GM12878 (cell line): ENCODE measurements around the gene TRAF2. TPM values are rescaled to one million over a fixed set of nuclear protein-coding genes. Genes with fewer than 3 reads are reported as not detected.
A peak's percentile ranks its signal among the peaks of the same experiment; 100 is the strongest.

ENCODE experiments used
- ATAC-seq: fragments of 200-7000 bp; cut with Tn5 transposase; 3 replicates; pipeline ENCODE4 v1.9.1; 2020; ENCODE audit warnings: mild to moderate bottlenecking, moderate library complexity
- BruUV-seq: library from RNA; stranded (reverse); fragments of 400-500 nt; replicated peaks from 2 replicates; lab custom pipeline; 2021; lab: Mats Ljungman, UMichigan
- CTCF ChIA-PET: fragments of 300-600 bp; sonication (Branson Sonifier 250); formaldehyde crosslinking; extraction: SDS; loops from one replicate; lab custom pipeline; 2021; ENCODE audit warnings: inconsistent platforms; lab: Yijun Ruan, JAX
- POLR2A ChIA-PET: fragments of 350-600 bp; formaldehyde crosslinking; extraction: SDS; loops from one replicate; lab custom pipeline; 2021; ENCODE audit warnings: inconsistent platforms; lab: Charles Lee
- RAD21 ChIA-PET: fragments of 300-600 bp; sonication (Branson Sonifier 250); formaldehyde crosslinking; loops from one replicate; lab custom pipeline; 2023; ENCODE audit warnings: antibody characterized with exemption; ENCODE audit not compliant: unreplicated experiment; lab: Charles Lee
- SMC1A ChIA-PET: fragments of 300-600 bp; sonication (Branson Sonifier 250); formaldehyde crosslinking; loops from one replicate; lab custom pipeline; 2023; ENCODE audit not compliant: unreplicated experiment, uncharacterized antibody; lab: Charles Lee
- DNase-seq: peaks from one replicate; pipeline ENCODE4 v3.0.0-alpha.2; 2011; ENCODE audit warnings: low read depth, low spot score
- FAIRE-seq: peaks from 3 replicates; lab custom pipeline; 2011; peaks lifted over from hg19 to GRCh38; lab: Jason Lieb, UNC
- H2AFZ ChIP-seq: 2 replicates; pipeline ENCODE4 v1.6.0; 2011; ENCODE audit warnings: low read depth, low read length, control low read depth; ENCODE audit not compliant: control insufficient read depth
- H3K27ac ChIP-seq: 2 replicates; pipeline ENCODE4 v1.5.1; 2011; ENCODE audit warnings: control low read depth; ENCODE audit not compliant: control insufficient read depth, insufficient read depth
- H3K27me3 ChIP-seq, 2 experiments: replicated peaks in 1 of 2; 2 replicates each; pipeline versions ENCODE4 v1.6.0 to v1.6.1; 2011; ENCODE audit warnings: low read length in 1 of 2; ENCODE audit not compliant: control insufficient read depth in 2 of 2, insufficient read depth in 2 of 2
- H3K36me3 ChIP-seq, 2 experiments: 2 replicates each; pipeline ENCODE4 v1.5.1; 2011; ENCODE audit warnings: low read length in 1 of 2; ENCODE audit not compliant: control insufficient read depth in 2 of 2, insufficient read depth in 2 of 2
- H3K4me1 ChIP-seq: 2 replicates; pipeline ENCODE4 v1.6.1; 2011; ENCODE audit warnings: mild to moderate bottlenecking, low read length, moderate library complexity, mixed read lengths; ENCODE audit not compliant: control insufficient read depth, insufficient read depth
- H3K4me2 ChIP-seq: 2 replicates; pipeline ENCODE4 v1.6.0; 2011; ENCODE audit warnings: control low read depth; ENCODE audit not compliant: control insufficient read depth, insufficient read depth
- H3K4me3 ChIP-seq: fragments of 200-600 bp; sonication (generic); 2 replicates; pipeline ENCODE4 v1.5.1; 2016
- H3K79me2 ChIP-seq: 2 replicates; pipeline ENCODE4 v1.6.0; 2011; ENCODE audit warnings: low read length; ENCODE audit not compliant: control insufficient read depth, insufficient read depth
- H3K9ac ChIP-seq: 2 replicates; pipeline ENCODE4 v1.8.0; 2011; ENCODE audit warnings: low read length, control low read depth, mixed read lengths; ENCODE audit not compliant: control insufficient read depth, insufficient read depth
- H3K9me3 ChIP-seq: replicated peaks from 3 replicates; pipeline ENCODE4 v1.5.1; 2011; ENCODE audit warnings: mild to moderate bottlenecking, low read length; ENCODE audit not compliant: control insufficient read depth, insufficient read depth
- H4K20me1 ChIP-seq: 2 replicates; pipeline ENCODE4 v1.6.0; 2011; ENCODE audit not compliant: control insufficient read depth, insufficient read depth
- ATF7 ChIP-seq: fragments of 450-650 bp; IDR thresholded peaks from 2 replicates; pipeline ENCODE4 v1.6.1; 2016; ENCODE audit warnings: low read depth, mild to moderate bottlenecking
- EZH2 ChIP-seq: IDR thresholded peaks from 2 replicates; pipeline ENCODE4 v1.6.1; 2012; ENCODE audit warnings: low read depth, mild to moderate bottlenecking, control low read depth, inconsistent platforms, low read length, borderline replicate concordance; ENCODE audit not compliant: control insufficient read depth
- MLLT1 ChIP-seq: fragments of 450-650 bp; IDR thresholded peaks from 2 replicates; pipeline ENCODE4 v1.6.1; 2016; ENCODE audit warnings: mild to moderate bottlenecking
- NBN ChIP-seq: fragments of 450-650 bp; IDR thresholded peaks from 2 replicates; pipeline ENCODE4 v1.6.1; 2016
- ZNF207 ChIP-seq: fragments of 450-650 bp; IDR thresholded peaks from 2 replicates; pipeline ENCODE4 v1.6.1; 2014; ENCODE audit warnings: antibody characterized with exemption, mild to moderate bottlenecking, borderline replicate concordance
- ZNF384 ChIP-seq: IDR thresholded peaks from 2 replicates; pipeline ENCODE4 v1.6.1; 2012; ENCODE audit warnings: low read depth, mild to moderate bottlenecking, low read length, improper control_type of control experiment, borderline replicate concordance
- WGBS: methylation state at CpG from one replicate; pipeline ENCODE4 v1.1.6; 2016; ENCODE audit warnings: low lambda C conversion rate; ENCODE audit not compliant: insufficient replicate concordance, insufficient coverage; ENCODE audit errors: missing lambda C conversion rate; 5-methylcytosine and 5-hydroxymethylcytosine counted together
- in situ Hi-C: fragments of 300-500 bp; cut with MboI; formaldehyde crosslinking; loops from 9 replicates; pipeline ENCODE4 v1.14.3; 2018; ENCODE audit warnings: mixed read lengths
- intact Hi-C: fragments of 100-400 bp; cut with micrococcal nuclease; formaldehyde crosslinking; loops from one replicate; pipeline ENCODE4 v1.14.2; 2022; ENCODE audit not compliant: unreplicated experiment
- polyA plus RNA-seq, 11 experiments: library from polyadenylated mRNA; depleted of rRNA in 4 of 11; unstranded in 6 of 11; stranded (reverse) in 5 of 11; fragments of >200 nt; fragmentation: Nextera tagmentation in 4 of 11; fragmentation: Illumina TruSeq in 1 of 11; extraction: Ambion mirVana in 4 of 11; extraction: Trizol in 1 of 11; gene quantifications; 1 replicate in 1 of 11; 2 replicates in 10 of 11; pipeline versions ENCODE4 v1.2.1 to v1.2.3, GENCODE V29; 2011 to 2016; ENCODE audit warnings: inconsistent platforms in 2 of 11, missing spikeins in 2 of 11, low read depth in 1 of 11
- total RNA-seq, 4 experiments: library from RNA; depleted of rRNA in 3 of 4; stranded (reverse); fragments of >200 nt in 3 of 4; fragmentation: Illumina TruSeq in 1 of 4; extraction: Trizol in 1 of 4; gene quantifications; 2 replicates each; pipeline versions ENCODE4 v1.2.1 to v1.2.3, GENCODE V29; 2013 to 2021

TRAF2 gene
- total and polyA plus RNA-seq, 10 of the 15 experiments (the other 5 are each of a cell fraction or from before 2014, with no cell fraction given): 0.34 to 39.5 (median 18.7) TPM

GRCh38 chr9:136867480-136867879, 18.8 kb upstream of the TRAF2 start:
- Histone ChIP-seq H3K4me1 (peaks cover 5% of the 10 kb centered on the region), H3K4me2 (no peak overlapping the region), H3K27ac (no peak overlapping the region), H4K20me1 (0 out of 2 replicates have a peak, but pooled peaks cover 2% of the 10 kb centered on the region), H3K79me2 (peaks cover 24% of the 10 kb centered on the region), H3K27me3 (no peaks in the 10 kb centered on the region), H3K4me3 (no peak overlapping the region), H3K36me3 (peaks cover 3 to 5% of the 10 kb centered on the region in 2 experiments; a peak in 3 of 4 replicates), H3K9ac (no peak overlapping the region), H2AFZ (no peak overlapping the region), H3K9me3 (peaks cover 3% of the 10 kb centered on the region; the same call in 1 of the 3 replicates)
- in situ Hi-C loops: no loop called here
- CTCF ChIA-PET: no interaction called here
- FAIRE-seq (no peak), ATAC-seq (no peak), DNase-seq (no peak)
- 97% methylated on average over 18 of the region's 18 CpGs for WGBS
- intact Hi-C loops: no loop called here
- BruUV-seq: no TSS peak
- SMC1A ChIA-PET: interaction anchor here (1.8 kb wide), 1 partner anchor 14 kb away, joined by 9 read pairs; no protein-coding TSS in a partner anchor
- POLR2A ChIA-PET: interaction anchor here (0.5 to 1.5 kb wide), 2 partner anchors 14 to 65 kb away, joined by 5 read pairs; no protein-coding TSS in a partner anchor
- RAD21 ChIA-PET: no interaction called here
- no peak for TF ChIP-seq ZNF384
- no peak for TF ChIP-seq ATF7
- TF ChIP-seq EZH2: no peak
- no peak for TF ChIP-seq ZNF207

- Histone ChIP-seq H3K4me1 (peaks cover 5% of the 10 kb centered on the region), H3K4me3 (no peak overlapping the region), H2AFZ (no peak overlapping the region), H3K36me3 (peaks cover 3% of the 10 kb centered on the region in 2 experiments; a peak in 3 of 4 replicates), H3K9ac (no peak overlapping the region), H3K27me3 (no peaks in the 10 kb centered on the region), H3K79me2 (peaks cover 24% of the 10 kb centered on the region), H4K20me1 (no peaks in the 10 kb centered on the region), H3K27ac (no peak overlapping the region), H3K9me3 (peaks cover 5% of the 10 kb centered on the region; the same call in 1 of the 3 replicates), H3K4me2 (no peak overlapping the region)
- ATAC-seq: no peak
- ChIA-PET CTCF (interaction anchor here (0.8 kb wide), 1 partner anchor 13 kb away, joined by 3 read pairs; no protein-coding TSS in a partner anchor), SMC1A (interaction anchor here (1.8 kb wide), 1 partner anchor 14 kb away, joined by 9 read pairs; no protein-coding TSS in a partner anchor), RAD21 (no interaction called here), POLR2A (interaction anchor here (1.5 kb wide), 1 partner anchor 14 kb away, joined by 5 read pairs; no protein-coding TSS in a partner anchor)
- BruUV-seq: no TSS peak
- DNase-seq: no peak
- in situ Hi-C loops: no loop called here
- WGBS: 98% methylated on average over 18 of the region's 18 CpGs
- no peak for FAIRE-seq
- no peak for TF ChIP-seq NBN
- peak; percentile 69; the same call in 1 of the 2 replicates for TF ChIP-seq MLLT1
- intact Hi-C loops: no loop called here
These were observed 18.4 kb upstream of the TRAF2 start for GRCh38 chr9:136867917-136868316.
